WTC11 (cell line): Measurements from ENCODE around the gene GPR176. TPM values are rescaled to one million over a fixed set of nuclear protein-coding genes. Genes with fewer than 3 reads are reported as not detected.

Experiments used
- ATAC-seq: fragments of 200-7000 bp; cut with Tn5 transposase; 2 replicates; pipeline ENCODE4 v1.10.0; 2021; ENCODE audit warnings: mild to moderate bottlenecking, moderate library complexity
- CTCF ChIA-PET: fragments of 300-600 bp; sonication (Branson Sonifier 250); formaldehyde crosslinking; loops from one replicate; lab custom pipeline; 2021; ENCODE audit warnings: antibody characterized with exemption; lab: Charles Lee
- POLR2A ChIA-PET: fragments of 350-600 bp; sonication (Branson Sonifier 250); formaldehyde crosslinking; loops from one replicate; lab custom pipeline; 2021; ENCODE audit warnings: antibody characterized with exemption; lab: Charles Lee
- DNase-seq: peaks from one replicate; pipeline ENCODE4 v3.0.0; 2021; ENCODE audit warnings: low spot score
- H3K27ac Mint-ChIP-seq: 2 replicates; pipeline ENCODE4 v1.8.0; 2021; ENCODE audit warnings: mixed read lengths
- H3K27me3 Mint-ChIP-seq: 2 replicates; pipeline ENCODE4 v1.8.0; 2021; ENCODE audit warnings: low read depth, mild to moderate bottlenecking, moderate library complexity, mixed read lengths
- H3K36me3 Mint-ChIP-seq: 2 replicates; pipeline ENCODE4 v1.8.0; 2021; ENCODE audit warnings: mixed read lengths
- H3K4me1 Mint-ChIP-seq: 2 replicates; pipeline ENCODE4 v1.8.0; 2022; ENCODE audit warnings: mixed read lengths
- H3K4me3 Mint-ChIP-seq: 2 replicates; pipeline ENCODE4 v1.8.0; 2021; ENCODE audit warnings: mild to moderate bottlenecking, moderate library complexity, mixed read lengths
- H3K9me3 Mint-ChIP-seq: 2 replicates; pipeline ENCODE4 v1.8.0; 2021; ENCODE audit warnings: mixed read lengths
- ATF3 ChIP-seq: sonication (generic); formaldehyde crosslinking; conservative IDR thresholded peaks from 2 replicates; pipeline ENCODE4 v1.8.1; 2022; ENCODE audit warnings: mild to moderate bottlenecking, missing genetic modification reagents
- CDX4 ChIP-seq: fragments of 250-450 bp; sonication (Bioruptor Pico); IDR thresholded peaks from 2 replicates; pipeline ENCODE4 v1.9.0; 2021; ENCODE audit warnings: moderate library complexity, mild to moderate bottlenecking, inconsistent platforms, borderline replicate concordance
- EMX1 ChIP-seq: fragments of 250-450 bp; sonication (Bioruptor Pico); IDR thresholded peaks from 2 replicates; pipeline ENCODE4 v1.8.0; 2021; ENCODE audit warnings: mild to moderate bottlenecking
- ESRRA ChIP-seq: sonication (generic); formaldehyde crosslinking; IDR thresholded peaks from 2 replicates; pipeline ENCODE4 v1.8.1; 2022; ENCODE audit warnings: mild to moderate bottlenecking, missing genetic modification reagents, borderline replicate concordance
- ETV6 ChIP-seq: sonication (generic); formaldehyde crosslinking; IDR thresholded peaks from 2 replicates; pipeline ENCODE4 v1.8.1; 2022; ENCODE audit warnings: mild to moderate bottlenecking, missing genetic modification reagents
- GABPB1 ChIP-seq: sonication (generic); formaldehyde crosslinking; IDR thresholded peaks from 2 replicates; pipeline ENCODE4 v1.8.1; 2023; ENCODE audit warnings: mild to moderate bottlenecking, missing genetic modification reagents
- GRHL2 ChIP-seq: fragments of 250-450 bp; sonication (Bioruptor Pico); IDR thresholded peaks from 2 replicates; pipeline ENCODE4 v1.8.0; 2022; ENCODE audit warnings: mild to moderate bottlenecking, moderate library complexity; ENCODE audit not compliant: insufficient replicate concordance, severe bottlenecking
- HMGA2 ChIP-seq: fragments of 250-450 bp; sonication (Bioruptor Pico); IDR thresholded peaks from 2 replicates; pipeline ENCODE4 v1.4.0; 2021; ENCODE audit warnings: mild to moderate bottlenecking, moderate library complexity
- JUN ChIP-seq: sonication (generic); formaldehyde crosslinking; IDR thresholded peaks from 2 replicates; pipeline ENCODE4 v1.8.0; 2023; ENCODE audit warnings: mild to moderate bottlenecking, missing genetic modification reagents
- MXD4 ChIP-seq: fragments of 250-450 bp; sonication (Bioruptor Pico); IDR thresholded peaks from 2 replicates; pipeline ENCODE4 v1.8.0; 2021; ENCODE audit warnings: mild to moderate bottlenecking, moderate library complexity, borderline replicate concordance
- NFATC4 ChIP-seq: fragments of 250-450 bp; sonication (Bioruptor Pico); IDR thresholded peaks from 2 replicates; pipeline ENCODE4 v1.9.0; 2021; ENCODE audit warnings: mild to moderate bottlenecking
- NFE2L1 ChIP-seq: sonication (generic); formaldehyde crosslinking; IDR thresholded peaks from 2 replicates; pipeline ENCODE4 v1.8.1; 2023; ENCODE audit warnings: missing genetic modification reagents
- NFYB ChIP-seq: sonication (generic); formaldehyde crosslinking; conservative IDR thresholded peaks from 2 replicates; pipeline ENCODE4 v1.8.0; 2022; ENCODE audit warnings: low read depth, missing genetic modification reagents
- NR2C2 ChIP-seq: sonication (generic); formaldehyde crosslinking; IDR thresholded peaks from 2 replicates; pipeline ENCODE4 v1.8.0; 2022; ENCODE audit warnings: mild to moderate bottlenecking, missing genetic modification reagents
- NR3C1 ChIP-seq: sonication (generic); formaldehyde crosslinking; conservative IDR thresholded peaks from 2 replicates; pipeline ENCODE4 v1.8.1; 2023; ENCODE audit warnings: low read depth, mild to moderate bottlenecking, missing genetic modification reagents
- OVOL2 ChIP-seq: fragments of 250-450 bp; sonication (Bioruptor Pico); IDR thresholded peaks from 2 replicates; pipeline ENCODE4 v1.9.0; 2021; ENCODE audit warnings: mild to moderate bottlenecking, borderline replicate concordance
- PRRX2 ChIP-seq: fragments of 250-450 bp; sonication (Bioruptor Pico); IDR thresholded peaks from 2 replicates; pipeline ENCODE4 v1.8.0; 2021; ENCODE audit warnings: mild to moderate bottlenecking
- RELA ChIP-seq: sonication (generic); formaldehyde crosslinking; IDR thresholded peaks from 2 replicates; pipeline ENCODE4 v1.8.1; 2022; ENCODE audit warnings: missing genetic modification reagents, mild to moderate bottlenecking, borderline replicate concordance
- SOX15 ChIP-seq: fragments of 250-450 bp; sonication (Bioruptor Pico); IDR thresholded peaks from 2 replicates; pipeline ENCODE4 v1.9.0; 2021; ENCODE audit warnings: mild to moderate bottlenecking
- STAT6 ChIP-seq: sonication (generic); formaldehyde crosslinking; conservative IDR thresholded peaks from 2 replicates; pipeline ENCODE4 v1.8.1; 2023; ENCODE audit warnings: mild to moderate bottlenecking, low read depth, missing genetic modification reagents, moderate library complexity
- TCF7 ChIP-seq: sonication (generic); formaldehyde crosslinking; IDR thresholded peaks from 2 replicates; pipeline ENCODE4 v1.8.0; 2022; ENCODE audit warnings: mild to moderate bottlenecking, low read depth, missing genetic modification reagents, moderate library complexity
- TP53 ChIP-seq: sonication (generic); formaldehyde crosslinking; IDR thresholded peaks from 2 replicates; pipeline ENCODE4 v1.8.1; 2023; ENCODE audit warnings: mild to moderate bottlenecking, missing genetic modification reagents
- ZNF263 ChIP-seq: sonication (generic); formaldehyde crosslinking; IDR thresholded peaks from 2 replicates; pipeline ENCODE4 v1.8.1; 2022; ENCODE audit warnings: low read depth, mild to moderate bottlenecking, moderate library complexity, missing genetic modification reagents
- ZNF281 ChIP-seq: sonication (generic); formaldehyde crosslinking; IDR thresholded peaks from 2 replicates; pipeline ENCODE4 v1.8.0; 2023; ENCODE audit warnings: mild to moderate bottlenecking, missing genetic modification reagents
- ZNF317 ChIP-seq: sonication (generic); formaldehyde crosslinking; IDR thresholded peaks from 2 replicates; pipeline ENCODE4 v1.8.1; 2023; ENCODE audit warnings: low read depth, mild to moderate bottlenecking, moderate library complexity, missing genetic modification reagents, borderline replicate concordance
- ZNF423 ChIP-seq: fragments of 250-450 bp; sonication (Bioruptor Pico); IDR thresholded peaks from 2 replicates; pipeline ENCODE4 v2.1.2; 2022; ENCODE audit warnings: mild to moderate bottlenecking, moderate library complexity
- ZNF512 ChIP-seq: sonication (generic); formaldehyde crosslinking; IDR thresholded peaks from 2 replicates; pipeline ENCODE4 v1.8.1; 2022; ENCODE audit warnings: missing genetic modification reagents, borderline replicate concordance
- ZNF671 ChIP-seq: fragments of 250-450 bp; sonication (Bioruptor Pico); IDR thresholded peaks from 2 replicates; pipeline ENCODE4 v1.8.0; 2021; ENCODE audit warnings: mild to moderate bottlenecking
- ZSCAN18 ChIP-seq: fragments of 250-450 bp; sonication (Bioruptor Pico); IDR thresholded peaks from 2 replicates; pipeline ENCODE4 v2.1.2; 2022; ENCODE audit warnings: mild to moderate bottlenecking, moderate library complexity
- total RNA-seq: library from RNA; stranded (reverse); gene quantifications from 3 replicates; pipeline ENCODE4 v1.2.3, GENCODE V29; 2021

The GPR176 gene
- total RNA-seq, 1 experiment from 2014 or later: 117 TPM

GRCh38 chr15:39887211-39887610, 32.9 kb downstream of the GPR176 start:
- H3K4me1 Mint-ChIP-seq: peaks cover 80% of the 10 kb centered on the region
- H3K9me3 Mint-ChIP-seq: no peaks in the 10 kb centered on the region
- CTCF ChIA-PET: interaction anchor here (0.5 to 2.5 kb wide), 13 partner anchors 9 to 202 kb away, joined by 3 to 21 read pairs (median 4); partner anchors contain the start of gene EIF2AK4
- peak; percentile 60 for DNase-seq
- H3K4me3 Mint-ChIP-seq: peak overlapping the region; percentile 36; the same call in 1 of the 2 replicates
- peak overlapping the region; percentile 99 for H3K27ac Mint-ChIP-seq
- H3K36me3 Mint-ChIP-seq: peaks cover 17% of the 10 kb centered on the region
- POLR2A ChIA-PET: interaction anchor here (0.6 to 1.5 kb wide), 9 partner anchors 10 to 552 kb away, joined by 3 to 6 read pairs (median 3); partner anchors contain the start of genes EIF2AK4 and SRP14
- H3K27me3 Mint-ChIP-seq: no peaks in the 10 kb centered on the region
- peak; percentile 82 for ATAC-seq
- TF ChIP-seq GABPB1 (CRISPR knock-in tag) (no peak), ETV6 (CRISPR knock-in tag) (peak; percentile 82), EMX1 (CRISPR knock-in tag) (no peak), MXD4 (no peak), ZNF281 (CRISPR knock-in tag) (no peak), NR2C2 (CRISPR knock-in tag) (no peak), ZSCAN18 (no peak), NFATC4 (no peak), ZNF263 (no peak), ZNF423 (CRISPR knock-in tag) (peak; percentile 80), JUN (no peak), NFYB (CRISPR knock-in tag) (no peak), ZNF317 (no peak), TP53 (no peak), PRRX2 (CRISPR knock-in tag) (0 out of 2 replicates have a peak, but pooled peaks have one; percentile 48), ATF3 (CRISPR knock-in tag) (no peak), ZNF671 (CRISPR knock-in tag) (no peak), CDX4 (CRISPR knock-in tag) (no peak), HMGA2 (CRISPR knock-in tag) (no peak), OVOL2 (no peak), GRHL2 (CRISPR knock-in tag) (no peak), RELA (CRISPR knock-in tag) (no peak), NR3C1 (CRISPR knock-in tag) (no peak), NFE2L1 (CRISPR knock-in tag) (peak; percentile 94), SOX15 (CRISPR knock-in tag) (no peak), ESRRA (CRISPR knock-in tag) (no peak), ZNF512 (CRISPR knock-in tag) (no peak), STAT6 (no peak), TCF7 (CRISPR knock-in tag) (no peak)
